GM12872 (cell line): ENCODE measurements around the gene ESPNL.

Experiments used
- CTCF ChIP-seq: IDR thresholded peaks from 3 replicates; pipeline ENCODE4 v1.5.1; 2011; ENCODE audit warnings: low read depth, mild to moderate bottlenecking, low read length, moderate library complexity; ENCODE audit not compliant: insufficient read depth

The ESPNL gene

GRCh38 chr2:238083919-238084318 is 16.2 kb upstream of the ESPNL start:
- TF ChIP-seq CTCF: no peak

- no peak for TF ChIP-seq CTCF
These were observed 15.4 kb upstream of the ESPNL start for GRCh38 chr2:238084761-238085160.

DNA sequence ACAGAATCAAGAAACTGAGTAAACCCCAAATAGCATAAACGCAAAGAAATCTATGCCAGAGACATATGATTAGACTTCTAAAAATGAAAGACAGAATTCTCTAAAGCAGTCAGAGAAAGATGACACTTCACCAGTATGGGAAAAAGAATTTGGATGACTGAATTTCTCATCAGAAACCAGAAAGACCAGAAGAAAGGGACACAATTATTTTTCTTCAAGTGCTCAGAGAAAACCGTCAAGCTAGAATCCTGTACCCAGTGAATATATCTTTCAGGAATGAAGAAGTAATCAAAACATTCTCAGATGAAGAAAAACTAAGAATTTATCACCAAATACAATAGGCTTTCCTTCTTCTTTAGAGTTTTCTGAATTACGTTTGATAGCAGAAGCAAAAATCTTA is 14.2 kb upstream of the ESPNL start:
- TF ChIP-seq CTCF: no peak

DNA sequence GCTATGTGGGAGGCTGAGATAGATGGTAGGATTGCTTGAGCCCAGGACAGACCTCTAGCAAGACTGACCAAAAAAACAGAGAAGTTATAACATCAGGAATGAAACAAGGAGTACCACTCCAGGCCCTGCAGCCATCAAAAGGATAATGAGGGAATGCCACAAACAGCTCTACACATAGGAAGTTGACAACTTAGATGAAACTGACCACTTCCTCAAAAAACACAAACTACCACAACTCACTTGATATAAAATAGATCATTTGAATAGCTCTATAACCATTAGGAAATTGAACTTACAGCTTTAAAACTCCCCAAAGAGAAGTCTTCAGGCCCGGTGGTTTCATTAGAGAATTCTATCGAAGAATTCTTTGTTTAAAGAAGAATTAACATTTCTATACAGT is 12.9 kb upstream of the ESPNL start:
- TF ChIP-seq CTCF: no peak

DNA sequence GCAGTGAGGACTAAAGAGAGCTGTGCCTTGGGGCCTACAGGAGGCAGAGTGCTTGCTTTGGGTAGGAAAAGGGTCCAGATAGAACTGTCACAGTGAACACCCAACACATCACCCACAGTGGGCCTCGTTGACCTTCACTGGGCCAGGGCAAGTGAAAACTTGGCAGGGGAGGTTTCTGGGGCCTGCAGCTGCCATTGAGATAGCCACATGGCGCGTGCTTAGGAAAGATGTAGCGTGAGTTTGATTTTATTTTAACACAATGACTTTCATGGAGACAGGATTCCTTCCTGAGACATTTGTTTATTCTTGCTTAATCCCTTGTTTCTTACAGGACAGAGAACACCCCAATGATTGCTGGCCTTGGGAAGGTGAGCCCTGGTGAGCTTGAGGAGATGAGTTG is 9.3 kb upstream of the ESPNL start:
- TF ChIP-seq CTCF: no peak

DNA sequence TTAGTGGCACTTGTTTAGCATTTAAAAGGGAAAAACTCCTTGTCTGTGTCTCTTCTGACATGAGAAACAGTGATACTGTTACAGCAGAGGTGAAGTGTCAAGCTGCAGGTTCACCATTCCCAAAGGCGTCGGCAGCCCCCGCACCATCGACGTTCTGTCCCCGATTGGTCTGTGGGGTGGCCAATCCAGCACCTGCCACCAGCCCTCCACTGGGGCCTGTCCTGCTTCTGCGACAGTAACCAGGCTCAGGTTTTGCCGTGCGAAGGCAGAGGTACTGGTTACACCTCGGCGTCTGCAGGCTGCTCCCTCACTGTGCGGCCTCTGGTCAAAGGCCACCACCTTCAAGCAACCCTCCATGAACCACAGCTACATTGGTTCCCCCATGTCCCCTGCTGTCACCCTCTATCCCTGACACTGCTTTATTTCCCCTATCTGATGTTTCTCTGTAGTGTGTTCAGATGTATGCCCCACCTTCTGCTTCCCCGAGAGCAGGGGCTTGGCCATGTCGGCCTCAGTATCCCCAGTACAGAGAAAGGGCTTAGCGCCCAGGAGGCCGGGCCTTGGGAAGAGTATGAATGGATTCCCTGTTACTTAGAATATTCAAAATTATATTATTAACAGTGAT is 8.6 kb upstream of the ESPNL start:
- TF ChIP-seq CTCF: no peak

GRCh38 chr2:238092486-238093035 is 7.6 kb upstream of the ESPNL start:
- no peak for TF ChIP-seq CTCF
